ENCODE data around the gene GPR27.

DNA sequence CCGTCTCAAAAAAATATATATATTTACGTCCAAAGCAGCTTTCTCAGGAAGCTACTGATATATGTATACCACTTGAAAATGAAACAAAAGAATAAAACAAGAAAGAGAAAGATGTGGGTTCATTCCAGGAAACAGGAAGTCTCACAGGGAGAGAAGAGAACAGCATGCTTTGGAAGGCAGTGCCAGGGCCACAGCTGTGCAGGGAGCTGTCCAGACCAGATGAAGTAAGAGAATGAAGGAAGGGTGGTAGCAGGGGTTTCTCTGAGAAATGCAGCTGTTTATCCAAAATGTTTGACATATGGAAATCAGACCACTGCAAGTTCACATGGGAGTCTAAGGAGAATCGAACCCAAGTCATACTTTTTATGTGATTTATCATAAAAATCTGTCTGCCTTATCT, 8.9 kb upstream of the GPR27 start:
- TF ChIP-seq, protein P1, sequence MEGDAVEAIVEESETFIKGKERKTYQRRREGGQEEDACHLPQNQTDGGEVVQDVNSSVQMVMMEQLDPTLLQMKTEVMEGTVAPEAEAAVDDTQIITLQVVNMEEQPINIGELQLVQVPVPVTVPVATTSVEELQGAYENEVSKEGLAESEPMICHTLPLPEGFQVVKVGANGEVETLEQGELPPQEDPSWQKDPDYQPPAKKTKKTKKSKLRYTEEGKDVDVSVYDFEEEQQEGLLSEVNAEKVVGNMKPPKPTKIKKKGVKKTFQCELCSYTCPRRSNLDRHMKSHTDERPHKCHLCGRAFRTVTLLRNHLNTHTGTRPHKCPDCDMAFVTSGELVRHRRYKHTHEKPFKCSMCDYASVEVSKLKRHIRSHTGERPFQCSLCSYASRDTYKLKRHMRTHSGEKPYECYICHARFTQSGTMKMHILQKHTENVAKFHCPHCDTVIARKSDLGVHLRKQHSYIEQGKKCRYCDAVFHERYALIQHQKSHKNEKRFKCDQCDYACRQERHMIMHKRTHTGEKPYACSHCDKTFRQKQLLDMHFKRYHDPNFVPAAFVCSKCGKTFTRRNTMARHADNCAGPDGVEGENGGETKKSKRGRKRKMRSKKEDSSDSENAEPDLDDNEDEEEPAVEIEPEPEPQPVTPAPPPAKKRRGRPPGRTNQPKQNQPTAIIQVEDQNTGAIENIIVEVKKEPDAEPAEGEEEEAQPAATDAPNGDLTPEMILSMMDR (IDR thresholded peaks at IDR 0.05; ENCODE audit: control extremely low read depth in 1 of 3, insufficient read depth in 1 of 3, low read depth in 1 of 3, low read length in 3 of 3) = no peak
- TF ChIP-seq PHF8 (conservative IDR thresholded peaks at IDR 0.05; ENCODE audit: low read depth, low read length) (no peak), POLR2AphosphoS5 (IDR thresholded peaks at IDR 0.05; ENCODE audit: low read depth, low read length) (no peak), SIX5 (IDR thresholded peaks at IDR 0.05; ENCODE audit: low read depth, low read length) (no peak), BCL11A (IDR thresholded peaks at IDR 0.05; ENCODE audit: low read depth in 2 of 2, low read length in 2 of 2) (no peak), SIN3A (conservative IDR thresholded peaks at IDR 0.05 in 1 of 2, IDR thresholded peaks at IDR 0.05 in 1 of 2; ENCODE audit: low read depth in 1 of 2, low read length in 2 of 2) (no peak), CREB1 (IDR thresholded peaks at IDR 0.05) (no peak), EZH2 (IDR thresholded peaks at IDR 0.05; ENCODE audit: low read depth, low read length, severe bottlenecking) (no peak), SRF (IDR thresholded peaks at IDR 0.05; ENCODE audit: low read depth, low read length) (no peak), RAD21 (IDR thresholded peaks at IDR 0.05 in 1 of 2, conservative IDR thresholded peaks at IDR 0.05 in 1 of 2; ENCODE audit: low read depth in 2 of 2, low read length in 2 of 2) (no peak), POLR2A (IDR thresholded peaks at IDR 0.05; ENCODE audit: control extremely low read depth in 1 of 2, low read depth in 2 of 2, low read length in 2 of 2) (no peak), TEAD4 (IDR thresholded peaks at IDR 0.05; ENCODE audit: low read depth, low read length) (no peak)
- TF ChIP-seq, protein P2, sequence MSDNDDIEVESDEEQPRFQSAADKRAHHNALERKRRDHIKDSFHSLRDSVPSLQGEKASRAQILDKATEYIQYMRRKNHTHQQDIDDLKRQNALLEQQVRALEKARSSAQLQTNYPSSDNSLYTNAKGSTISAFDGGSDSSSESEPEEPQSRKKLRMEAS (IDR thresholded peaks at IDR 0.05) = no peak

All from H1 (cell line).